Breast epithelium (tissue), 4 donors: ENCODE data around the gene CALHM1. TPM values are rescaled to one million over a fixed set of nuclear protein-coding genes. Genes with fewer than 3 reads are reported as not detected.

Source experiments
- DNase-seq, 2 donors: peaks; one replicate each; pipeline ENCODE4 v3.0.0-alpha.2; 2019; ENCODE audit warnings: low spot score in 2 of 2
- H3K27ac ChIP-seq, 2 donors: fragments of 200-600 bp; sonication (generic) in 1 of 2; one replicate each; pipeline ENCODE4 v1.5.1; 2016 to 2019; ENCODE audit warnings: mild to moderate bottlenecking in 1 of 2
- H3K27me3 ChIP-seq, 2 donors: fragments of 200-600 bp; sonication (generic) in 1 of 2; one replicate each; pipeline versions ENCODE4 v1.5.1 to v1.6.0; 2017 to 2019; ENCODE audit warnings: control low read depth in 1 of 2, mild to moderate bottlenecking in 1 of 2
- H3K36me3 ChIP-seq: fragments of 200-600 bp; one replicate; pipeline ENCODE4 v1.5.1; 2019
- H3K4me1 ChIP-seq, 2 donors: fragments of 200-600 bp; sonication (generic); one replicate each; pipeline ENCODE4 v1.5.1; 2016 to 2019; ENCODE audit warnings: control low read depth in 1 of 2
- H3K4me3 ChIP-seq, 3 donors: fragments of 200-600 bp; sonication (generic); 1 replicate in 2 of 3; 2 replicates in 1 of 3; pipeline ENCODE4 v1.5.1; 2016 to 2019; ENCODE audit warnings: mild to moderate bottlenecking in 3 of 3, moderate library complexity in 2 of 3
- H3K9me3 ChIP-seq, 2 donors: fragments of 200-600 bp; sonication (generic) in 1 of 2; one replicate each; pipeline ENCODE4 v1.5.1; 2016 to 2019; ENCODE audit warnings: control low read depth in 1 of 2
- CTCF ChIP-seq, 3 donors: fragments of 450-650 bp; IDR thresholded peaks; one replicate each; pipeline ENCODE4 v1.5.1; 2016 to 2017; ENCODE audit warnings: antibody characterized with exemption in 3 of 3, mild to moderate bottlenecking in 3 of 3, moderate library complexity in 3 of 3
- POLR2A ChIP-seq: fragments of 450-650 bp; IDR thresholded peaks from one replicate; pipeline ENCODE4 v1.6.1; 2016; ENCODE audit warnings: antibody characterized with exemption, mild to moderate bottlenecking, moderate library complexity
- POLR2AphosphoS5 ChIP-seq, 3 donors: sonication (generic); formaldehyde crosslinking; IDR thresholded peaks; one replicate each; pipeline ENCODE4 v1.6.1; 2017; ENCODE audit warnings: antibody characterized with exemption in 3 of 3
- intact Hi-C: fragments of 100-400 bp; cut with DNase I; formaldehyde crosslinking; loops from one replicate; pipeline ENCODE4 v1.15.1; 2023; ENCODE audit warnings: low total_unique reads
- total RNA-seq, 3 donors: library from RNA; depleted of rRNA; stranded (reverse); fragments of >200 nt; gene quantifications; one replicate each; pipeline ENCODE4 v1.1.0, GENCODE V29; 2016

The CALHM1 gene
- total RNA-seq, 3 donors from 2014 or later = not detected

- TF ChIP-seq POLR2A (no peak), CTCF (IDR thresholded peaks at IDR 0.05) (no peak), POLR2AphosphoS5 (IDR thresholded peaks at IDR 0.05) (no peak)
- H3K9me3 ChIP-seq = no peaks in the 10 kb centered on the region
- no peaks in the 10 kb centered on the region for H3K4me1 ChIP-seq
- H3K4me3 ChIP-seq = no peak overlapping the region
- no peak for DNase-seq
- no peaks in the 10 kb centered on the region for H3K27me3 ChIP-seq
- H3K27ac ChIP-seq = no peak overlapping the region
- peaks cover 19% of the 10 kb centered on the region for H3K36me3 ChIP-seq
- intact Hi-C loops = no loop called here
Observed at GRCh38 chr10:103413564-103413963, 45.1 kb downstream of the CALHM1 start.

Other genes starting within 250 kb of the CALHM1 start
- under 1 TPM in 1 of 3 donors, not detected in 2; 0.33 TPM for gene RPEL1, start 213.0 kb downstream of the CALHM1 start, total RNA-seq
- not detected for gene INA, start 181.8 kb downstream of the CALHM1 start, total RNA-seq
- gene PCGF6, start 107.8 kb downstream of the CALHM1 start, total RNA-seq = 10 to 100 TPM; 13.9 to 15.1 (median 14.5) TPM
- gene TAF5, start 90.9 kb downstream of the CALHM1 start, total RNA-seq = 1 to 10 TPM; 3.4 to 7.0 (median 5.9) TPM
- gene ATP5MK, start 62.4 kb downstream of the CALHM1 start, total RNA-seq = 100 to 1,000 TPM; 173 to 204 (median 189) TPM
- gene PDCD11, start 62.3 kb downstream of the CALHM1 start, total RNA-seq = 10 to 100 TPM; 16.2 to 29.1 (median 24.9) TPM
- gene CALHM2, start 6.5 kb downstream of the CALHM1 start, total RNA-seq = 10 to 100 TPM; 38.9 to 98.3 (median 58.3) TPM
- not detected for gene CALHM3, start 20.3 kb upstream of the CALHM1 start, total RNA-seq
- gene NEURL1, start 34.8 kb upstream of the CALHM1 start, total RNA-seq = 1 to 10 TPM in 1 of 3 donors, under 1 TPM in 2; 0.16 to 1.5 (median 0.33) TPM